Urothelium cell line (cell line): ENCODE measurements around the gene THEMIS.
A peak's percentile ranks its signal among the peaks of the same experiment; 100 is the strongest.
"Not testable (repeated sequence)": the region's sequence is repeated elsewhere in the genome, so short reads cannot be mapped to it uniquely, and the experiment has no call there.

Source experiments
- DNase-seq: peaks from one replicate; pipeline ENCODE4 v3.0.0; 2011; ENCODE audit warnings: low spot score, mixed read lengths
- FAIRE-seq: peaks from 2 replicates; lab custom pipeline; 2011; peaks lifted over from hg19 to GRCh38; lab: Jason Lieb, UNC

The THEMIS gene

DNA sequence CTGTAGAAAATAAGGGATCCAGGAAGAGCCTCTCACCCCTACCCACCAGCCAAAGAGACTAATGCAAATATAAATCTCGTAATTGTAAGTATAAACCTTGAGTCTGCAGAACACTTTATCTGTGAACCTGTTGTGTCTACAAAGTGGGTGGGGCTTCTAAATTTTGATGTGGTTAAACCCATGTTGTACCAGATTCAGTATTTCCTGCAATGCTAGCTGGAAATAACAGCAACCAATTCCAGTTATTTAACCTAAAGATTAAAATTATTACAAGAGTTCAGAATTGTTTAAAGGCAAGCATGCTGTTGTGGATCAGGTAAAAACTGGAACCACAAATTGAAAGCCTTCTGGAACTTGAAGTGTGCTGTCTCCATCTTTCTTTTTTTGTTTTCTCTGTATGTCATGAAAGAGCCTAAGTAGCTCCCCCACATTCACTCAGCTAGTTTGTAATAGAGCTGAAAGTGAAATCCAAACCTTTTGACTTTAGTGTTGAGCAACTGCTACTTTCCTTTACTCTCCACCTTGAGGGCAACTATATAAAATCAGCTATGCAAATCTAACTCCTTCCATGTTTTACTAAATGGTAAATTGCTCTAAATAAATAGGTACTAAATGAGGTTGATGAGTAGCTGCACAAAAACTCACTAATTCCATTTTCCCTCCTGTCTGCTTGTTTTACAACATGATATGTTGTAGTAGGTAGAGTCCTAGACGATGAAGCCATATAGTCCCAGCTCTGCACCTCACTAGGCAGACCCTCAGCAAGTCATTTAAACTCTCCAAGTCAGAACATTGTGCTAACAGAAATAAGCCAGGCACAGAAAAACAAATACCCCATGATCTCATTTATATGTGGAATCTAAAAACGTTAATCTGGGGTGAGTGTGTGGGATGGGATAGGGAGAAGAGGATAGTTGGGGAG lies 17.9 kb upstream of the THEMIS start:
- no peak for DNase-seq
- FAIRE-seq: no peak

GRCh38 chr6:127917766-127918165 lies 16.9 kb upstream of the THEMIS start:
- no peak for DNase-seq
- no peak for FAIRE-seq

DNA sequence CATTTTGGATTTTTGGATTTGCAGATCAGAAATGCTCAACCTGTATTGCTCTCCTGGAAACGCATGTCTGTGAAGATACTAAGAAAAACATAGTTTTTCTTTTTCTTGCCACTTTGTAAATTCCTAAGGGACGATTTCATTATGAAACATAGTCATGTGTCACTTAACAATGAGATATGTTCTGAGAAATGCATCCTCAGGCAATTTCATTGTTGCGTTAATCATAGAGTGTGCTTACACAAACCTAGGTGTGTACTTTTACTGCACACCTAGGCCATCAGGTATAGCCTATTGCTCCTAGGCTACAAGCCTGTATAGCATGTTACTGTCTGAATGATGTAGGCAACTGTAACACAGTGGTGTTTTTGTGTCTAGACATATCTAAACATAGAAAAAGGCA lies 13.4 kb upstream of the THEMIS start:
- DNase-seq (no peak), FAIRE-seq (no peak)

DNA sequence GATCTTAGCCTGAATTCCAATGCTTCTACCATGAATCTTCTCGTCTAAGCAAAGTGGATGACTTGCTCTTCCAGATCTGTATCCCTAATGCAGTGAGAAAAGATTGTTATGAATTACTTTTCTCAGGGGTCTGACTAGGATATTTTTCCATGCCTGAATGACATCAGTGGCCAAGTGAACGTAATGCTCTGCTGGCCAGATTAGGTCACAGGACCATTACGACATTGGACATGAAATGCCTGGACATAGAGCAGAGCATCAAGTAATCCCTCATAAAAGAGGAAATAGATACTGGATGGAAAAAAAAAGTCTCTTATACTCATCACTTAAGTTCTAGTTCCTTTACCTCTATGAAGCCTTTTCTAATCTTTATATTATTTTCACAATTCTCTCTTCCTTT lies 12.1 kb upstream of the THEMIS start:
- FAIRE-seq (no peak), DNase-seq (no peak)

DNA sequence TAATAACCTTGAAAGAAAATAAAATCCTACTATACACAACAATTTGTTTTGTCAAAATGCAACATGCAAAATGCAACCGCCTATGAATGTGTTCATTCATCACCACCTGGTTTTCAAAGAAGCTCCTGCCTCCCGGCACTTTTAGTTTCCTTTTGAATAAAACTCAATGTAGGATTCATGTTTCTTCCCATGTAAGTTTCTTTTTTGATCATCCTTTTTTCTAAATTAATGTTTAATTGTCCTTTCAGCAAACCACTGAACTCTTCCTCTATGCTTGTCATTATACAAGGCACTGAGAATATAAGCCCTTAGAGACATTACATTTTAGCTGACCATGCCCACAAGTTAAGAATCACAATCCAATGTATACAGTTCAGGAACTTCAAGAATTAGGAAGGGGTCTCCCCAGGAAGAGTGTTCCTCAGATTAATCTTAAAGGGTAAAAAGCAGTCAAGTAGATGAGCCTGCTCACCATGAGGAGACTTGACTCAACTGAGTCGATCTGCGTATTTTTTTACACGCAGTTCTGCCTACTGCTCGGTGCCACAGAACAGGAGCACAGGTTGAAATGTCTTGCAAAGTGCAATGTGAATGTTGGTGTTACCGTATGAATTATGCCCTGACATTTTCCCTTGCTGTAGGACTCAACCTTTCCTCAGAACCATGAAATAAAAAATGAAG lies 7.2 kb upstream of the THEMIS start:
- DNase-seq (no peak), FAIRE-seq (no peak)

DNA sequence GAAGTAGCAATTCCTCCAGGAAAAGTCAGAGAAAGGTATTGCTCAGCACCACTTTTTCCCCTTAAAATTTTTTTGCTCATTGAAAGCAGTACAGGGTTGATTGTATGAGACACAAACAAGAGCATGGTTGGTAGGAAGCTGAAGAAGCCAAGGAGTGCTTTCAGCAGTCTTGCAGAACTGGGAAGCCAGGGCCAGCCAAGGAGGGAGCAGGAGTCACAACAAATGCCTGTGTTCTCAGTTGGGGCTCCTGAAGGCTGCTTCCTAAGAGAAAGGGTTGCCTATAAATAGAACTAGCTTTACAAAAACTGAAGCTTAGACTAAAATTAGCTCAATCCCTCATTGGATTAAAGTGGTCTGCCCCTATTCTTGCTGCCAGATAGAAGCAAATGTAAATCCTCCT lies 3.3 kb upstream of the THEMIS start:
- FAIRE-seq: no peak

GRCh38 chr6:127902933-127903332 lies 2.1 kb upstream of the THEMIS start:
- FAIRE-seq (no peak), DNase-seq (no peak)

More for the DNA sequence above, 3.3 kb upstream of the THEMIS start:
- DNase-seq: no peak

- DNase-seq (no peak), FAIRE-seq (no peak)
Observed at GRCh38 chr6:127897484-127897883, 3.4 kb downstream of the THEMIS start.

GRCh38 chr6:127894051-127894450 lies 6.8 kb downstream of the THEMIS start:
- FAIRE-seq: no peak

DNA sequence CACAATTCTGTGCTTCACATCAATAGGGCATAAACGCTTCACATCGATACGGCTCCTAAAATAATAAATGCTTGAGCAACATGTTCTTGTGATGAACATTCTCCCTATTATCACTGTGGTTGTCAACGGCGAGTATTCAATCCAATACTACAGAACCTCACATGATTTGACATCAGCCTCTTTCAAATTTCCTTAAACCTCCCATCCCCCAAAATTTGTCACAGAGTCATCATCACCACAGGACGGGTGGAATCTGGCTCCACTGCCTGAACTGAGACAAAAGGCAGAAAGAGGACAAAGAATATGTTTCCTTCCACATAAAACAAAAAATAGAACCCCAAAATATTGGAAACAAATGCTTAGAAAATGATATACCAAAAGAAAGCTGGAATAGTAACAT lies 7.3 kb downstream of the THEMIS start:
- FAIRE-seq (no peak), DNase-seq (no peak)

More at GRCh38 chr6:127894051-127894450, 6.8 kb downstream of the THEMIS start:
- DNase-seq: no peak

DNA sequence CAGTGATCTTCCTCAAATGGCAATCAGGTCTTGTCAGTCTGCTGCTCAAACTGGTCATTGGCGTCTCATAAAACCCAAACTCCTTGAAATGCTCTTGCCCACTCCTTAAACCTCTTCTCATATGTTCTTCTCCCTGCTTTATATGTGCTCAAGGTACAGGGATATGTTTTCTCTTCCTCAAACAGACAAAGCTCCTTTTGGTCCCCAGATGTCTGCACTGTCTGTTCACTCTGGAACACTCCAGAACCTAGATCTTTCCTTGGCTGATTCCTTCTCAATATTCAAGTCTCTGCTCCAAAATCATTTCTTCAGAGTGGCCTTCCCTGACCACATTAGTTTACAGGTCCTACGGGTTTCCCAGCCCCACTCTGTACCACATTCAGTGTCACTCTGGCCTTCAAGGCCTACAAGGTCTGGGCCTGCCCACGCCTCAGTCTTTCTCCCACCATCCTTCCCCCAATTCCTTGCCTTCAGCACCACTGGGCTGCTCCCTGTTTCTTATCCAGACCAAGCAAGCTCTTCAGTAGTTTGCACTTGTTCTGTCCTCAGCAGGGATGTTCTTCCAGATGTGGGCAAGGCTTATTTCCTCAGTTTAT lies 9.0 kb downstream of the THEMIS start:
- DNase-seq (no peak), FAIRE-seq (no peak)

DNA sequence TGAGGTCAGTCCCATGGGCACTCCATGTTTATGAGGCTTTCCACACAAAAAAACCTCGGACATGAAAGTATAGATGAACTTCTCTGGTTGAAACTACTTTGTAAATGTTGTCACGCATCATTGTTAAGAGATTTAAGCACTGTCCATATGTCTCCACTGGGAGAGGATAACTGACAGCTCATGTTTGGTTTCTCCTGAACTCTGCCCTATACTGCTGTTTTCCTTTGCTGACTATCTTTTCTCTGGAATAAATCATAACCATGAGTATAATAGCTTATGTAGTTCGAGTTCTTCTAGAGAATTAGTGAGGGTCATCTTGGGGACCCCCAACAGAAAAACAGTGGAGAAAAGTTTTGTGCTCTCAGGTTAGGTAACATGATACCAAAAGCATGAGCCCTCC lies 14.3 kb downstream of the THEMIS start:
- no peak for DNase-seq
- no peak for FAIRE-seq

- FAIRE-seq: no peak
- DNase-seq: no peak
Observed at GRCh38 chr6:127884134-127884533, 16.7 kb downstream of the THEMIS start.

DNA sequence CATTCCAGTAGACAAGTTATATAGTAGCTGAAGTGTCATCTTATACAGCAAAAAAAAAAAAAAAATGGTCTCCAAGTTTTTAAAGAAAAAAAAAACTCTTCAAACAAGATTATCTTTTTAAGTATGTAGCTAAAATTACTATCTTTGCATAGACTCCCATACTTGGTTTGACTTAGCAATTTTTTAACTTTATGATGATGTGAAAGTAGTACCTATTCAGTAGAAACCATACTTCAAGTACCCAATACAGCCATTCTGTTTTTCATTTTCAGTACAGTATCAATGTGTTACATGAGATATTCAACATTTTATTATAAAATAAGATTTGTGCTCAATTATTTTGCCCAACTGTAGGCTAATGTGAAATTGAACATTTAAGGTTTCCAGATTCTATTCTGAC lies 18.9 kb downstream of the THEMIS start:
- not testable (repeated sequence) for FAIRE-seq, DNase-seq

- DNase-seq (peak; percentile 10), FAIRE-seq (no peak)
Observed at GRCh38 chr6:127880429-127880828, 20.4 kb downstream of the THEMIS start.

GRCh38 chr6:127879685-127880084 lies 21.2 kb downstream of the THEMIS start:
- FAIRE-seq (no peak), DNase-seq (no peak)

GRCh38 chr6:127878115-127878514 lies 22.7 kb downstream of the THEMIS start:
- DNase-seq: no peak
- no peak for FAIRE-seq

- DNase-seq (no peak), FAIRE-seq (no peak)
Observed at GRCh38 chr6:127877231-127877630, 23.6 kb downstream of the THEMIS start.

DNA sequence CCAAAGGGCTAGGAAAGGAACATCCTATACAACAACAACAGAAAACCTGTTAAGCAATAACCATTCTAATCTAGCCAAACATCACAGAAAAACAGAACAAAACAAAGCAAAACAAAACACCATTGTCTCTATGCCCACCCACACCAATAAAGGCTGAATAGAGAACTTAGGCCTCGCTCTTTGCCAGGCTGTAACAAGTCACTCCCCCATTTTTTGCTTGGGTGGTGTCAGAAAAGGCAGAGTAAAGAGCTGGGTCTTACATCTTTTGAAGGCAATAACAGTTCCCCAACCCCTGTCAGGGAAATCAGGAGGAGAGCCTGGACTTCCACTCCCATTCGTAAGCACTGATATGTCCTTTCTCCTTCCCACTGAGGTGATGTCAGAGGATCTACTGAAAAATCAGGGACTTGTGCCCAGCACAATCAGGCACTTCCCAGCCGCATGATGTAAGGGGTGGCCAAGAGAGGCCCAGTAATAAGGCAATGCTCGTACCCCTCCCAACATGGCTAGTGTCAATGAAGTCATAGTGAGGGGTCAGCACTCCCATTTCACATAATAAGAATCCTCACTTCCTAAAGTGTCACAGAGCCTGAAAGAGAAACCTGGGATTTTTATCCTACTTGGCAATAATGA lies 31.0 kb downstream of the THEMIS start:
- DNase-seq (no peak), FAIRE-seq (no peak)

- no peak for FAIRE-seq
Observed at GRCh38 chr6:127869183-127869582, 31.7 kb downstream of the THEMIS start.

GRCh38 chr6:127868338-127868737 lies 32.5 kb downstream of the THEMIS start:
- DNase-seq (no peak), FAIRE-seq (no peak)

More at GRCh38 chr6:127869183-127869582, 31.7 kb downstream of the THEMIS start:
- no peak for DNase-seq
